HG02852 (cell line): ENCODE data around the gene STIP1.

Experiments
- ATAC-seq: cut with Tn5 transposase; IDR thresholded peaks from one replicate; pipeline ENCODE4 v1.9.1; 2021; ENCODE audit warnings: mild to moderate bottlenecking, moderate library complexity; ENCODE audit not compliant: unreplicated experiment

STIP1 gene

GRCh38 chr11:64234647-64235379 lies 48.8 kb downstream of the STIP1 start:
- peak; percentile 24 for ATAC-seq

DNA sequence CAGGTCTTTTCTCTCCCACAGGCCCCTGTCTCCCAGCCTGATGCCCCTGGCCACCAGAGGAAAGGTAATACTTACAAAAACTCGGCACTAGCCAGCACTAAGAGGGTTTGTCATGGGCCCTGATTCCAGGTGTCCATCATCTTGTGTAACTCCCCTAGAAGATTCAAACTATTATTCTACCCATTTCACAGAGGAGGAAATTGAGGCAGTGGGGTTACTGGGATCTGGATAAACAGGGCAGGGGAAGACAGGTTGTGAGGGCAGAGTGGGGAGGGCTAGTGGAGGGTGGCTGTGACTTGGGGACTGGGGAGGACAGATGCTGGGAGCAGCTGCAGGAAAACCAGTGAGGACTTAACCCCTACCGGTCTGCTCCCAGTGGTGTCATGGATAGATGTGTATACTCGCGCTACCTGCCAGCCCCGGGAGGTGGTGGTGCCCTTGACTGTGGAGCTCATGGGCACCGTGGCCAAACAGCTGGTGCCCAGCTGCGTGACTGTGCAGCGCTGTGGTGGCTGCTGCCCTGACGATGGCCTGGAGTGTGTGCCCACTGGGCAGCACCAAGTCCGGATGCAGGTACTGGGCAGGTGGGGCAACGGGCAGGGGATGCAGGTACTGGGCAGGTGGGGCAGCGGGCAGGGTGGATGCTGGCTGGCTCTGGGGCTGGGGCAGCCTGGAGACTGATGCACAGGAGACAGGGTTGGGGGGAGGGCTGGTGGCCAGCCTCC lies 49.6 kb downstream of the STIP1 start:
- ATAC-seq, result no peak

DNA sequence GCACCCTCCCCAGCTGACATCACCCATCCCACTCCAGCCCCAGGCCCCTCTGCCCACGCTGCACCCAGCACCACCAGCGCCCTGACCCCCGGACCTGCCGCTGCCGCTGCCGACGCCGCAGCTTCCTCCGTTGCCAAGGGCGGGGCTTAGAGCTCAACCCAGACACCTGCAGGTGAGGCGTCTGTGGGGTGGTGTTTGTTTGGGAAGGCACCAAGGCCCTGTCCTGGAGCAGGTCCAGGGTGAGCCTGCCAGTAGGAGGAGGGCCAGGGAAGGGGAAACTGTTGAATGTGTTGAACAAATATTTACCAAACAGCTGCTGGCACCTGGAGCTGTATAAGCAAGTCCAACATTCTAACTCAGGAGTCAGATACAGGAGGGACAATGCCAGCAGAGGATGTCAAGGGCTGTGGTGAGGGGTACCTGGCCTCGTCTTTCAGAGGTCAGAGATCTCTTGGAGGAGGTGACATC lies 51.5 kb downstream of the STIP1 start:
- ATAC-seq, result no peak

GRCh38 chr11:64238076-64238475 lies 52.1 kb downstream of the STIP1 start:
- no peak for ATAC-seq

DNA sequence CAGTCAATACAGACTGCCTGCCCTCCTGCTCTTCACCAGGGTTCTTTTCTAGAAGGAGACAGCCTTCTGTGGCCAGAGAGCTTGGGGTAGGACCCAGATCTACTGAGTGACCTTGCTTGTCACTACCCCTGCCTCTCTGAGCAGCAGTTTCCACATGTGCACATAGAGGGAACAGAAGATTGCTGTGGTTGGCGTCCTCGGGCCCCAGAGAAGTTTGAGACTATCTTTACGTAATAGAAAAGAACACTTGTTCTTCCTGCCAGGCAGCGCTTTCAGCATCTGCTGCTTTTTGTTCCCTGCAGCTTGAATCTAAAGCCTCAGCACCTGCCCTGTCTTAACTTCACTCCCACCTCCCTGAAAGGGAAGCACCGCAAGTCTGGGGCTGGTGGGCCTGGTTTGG lies 53.0 kb downstream of the STIP1 start:
- ATAC-seq, result no peak

DNA sequence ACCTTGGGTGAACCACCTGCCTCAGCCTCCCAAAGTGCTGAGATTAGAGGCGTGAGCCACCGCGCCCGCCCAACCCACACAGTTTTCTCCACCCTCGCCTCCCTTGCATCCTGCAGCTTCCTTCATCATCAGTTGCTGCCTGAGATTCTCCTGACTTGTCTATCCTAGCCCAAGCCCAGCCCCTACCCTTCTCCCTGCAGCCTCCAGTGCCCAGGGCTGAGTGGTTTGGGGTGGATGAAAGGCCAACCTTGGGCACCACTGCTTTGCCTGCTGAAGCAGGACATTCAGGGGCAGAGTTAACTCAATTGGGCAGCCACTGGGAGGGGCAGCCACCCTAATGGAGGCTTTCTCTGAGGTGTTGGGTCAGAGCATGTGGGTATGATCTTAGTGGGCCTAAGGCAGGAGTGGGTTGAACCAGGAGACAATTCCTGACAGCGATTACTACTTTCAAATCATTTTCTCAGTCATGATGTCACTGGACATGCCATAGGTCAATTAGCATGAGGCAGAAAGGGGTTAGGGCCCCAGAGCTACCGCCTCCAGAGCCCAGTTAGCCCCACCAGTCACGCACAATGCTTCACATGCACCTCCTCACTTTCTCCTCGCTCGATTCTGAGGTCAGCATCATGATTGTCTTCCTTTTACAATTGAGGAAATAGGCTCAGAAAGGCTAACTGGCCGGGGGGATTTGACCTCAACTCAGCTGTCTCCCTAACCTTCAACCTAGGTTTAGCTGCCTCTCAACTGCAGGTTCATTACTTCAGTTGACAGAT lies 53.9 kb downstream of the STIP1 start:
- no peak for ATAC-seq

DNA sequence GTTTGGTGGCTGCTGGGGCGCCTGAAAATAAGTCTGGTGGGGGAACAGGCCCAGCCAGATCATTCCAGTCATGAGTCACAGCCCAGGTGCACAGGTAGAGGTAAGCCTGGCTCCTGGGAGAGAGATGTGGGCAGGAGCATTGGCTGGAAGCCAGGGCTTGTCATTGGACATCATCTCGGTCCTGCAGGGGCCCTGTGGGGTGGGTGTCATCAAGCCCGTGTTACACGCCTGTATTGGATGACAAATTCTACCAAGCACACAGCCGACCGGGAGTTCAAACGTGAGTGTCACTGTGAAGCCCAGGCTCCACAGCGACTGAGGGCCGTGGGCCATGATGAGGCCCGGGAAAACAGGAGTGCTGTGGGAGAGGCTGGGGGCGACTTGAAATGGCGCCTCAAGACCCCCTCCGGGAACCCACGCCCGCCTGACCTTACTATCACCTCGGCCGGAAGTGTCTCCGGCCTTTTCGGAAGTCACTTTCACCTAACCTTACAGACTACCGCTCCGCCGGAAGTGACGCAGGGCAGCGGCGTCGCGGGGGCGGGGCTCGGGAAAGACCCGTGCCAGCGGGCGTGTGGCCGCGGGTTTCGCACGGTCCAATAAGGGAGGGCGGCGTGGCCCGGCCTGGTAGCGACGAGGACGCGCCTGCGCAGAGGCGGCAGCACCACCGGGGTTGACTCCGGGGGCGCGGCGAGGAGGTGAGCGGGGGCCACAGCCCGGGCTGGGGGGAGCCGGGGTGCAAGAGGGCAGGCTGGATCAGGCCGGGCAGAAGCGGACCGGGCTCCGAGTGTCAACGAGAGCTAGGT lies 54.7 kb downstream of the STIP1 start, which contains the start of gene FKBP2:
Gene FKBP2 (plus strand): TSS at position 661 of the 806 bp plus-strand sequence. CDS start 1,293 bp downstream, outside the sequence.
- ATAC-seq, result peak; percentile 51

DNA sequence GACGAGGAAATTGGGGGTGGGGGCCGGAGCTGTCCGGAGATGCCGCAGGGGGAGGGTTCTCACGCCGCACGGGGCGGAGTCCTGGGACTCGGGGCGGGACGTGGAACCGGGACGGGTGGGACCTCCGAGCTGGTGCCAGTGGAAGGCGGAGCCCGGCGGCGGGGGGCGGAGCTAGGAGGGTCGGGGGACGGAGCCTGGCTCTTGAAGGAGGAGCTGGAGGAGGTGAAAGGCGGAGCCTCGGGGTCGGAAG lies 55.2 kb downstream of the STIP1 start:
- peak; percentile 62 for ATAC-seq

GRCh38 chr11:64241491-64242374 lies 55.8 kb downstream of the STIP1 start:
- peak; percentile 58 for ATAC-seq

DNA sequence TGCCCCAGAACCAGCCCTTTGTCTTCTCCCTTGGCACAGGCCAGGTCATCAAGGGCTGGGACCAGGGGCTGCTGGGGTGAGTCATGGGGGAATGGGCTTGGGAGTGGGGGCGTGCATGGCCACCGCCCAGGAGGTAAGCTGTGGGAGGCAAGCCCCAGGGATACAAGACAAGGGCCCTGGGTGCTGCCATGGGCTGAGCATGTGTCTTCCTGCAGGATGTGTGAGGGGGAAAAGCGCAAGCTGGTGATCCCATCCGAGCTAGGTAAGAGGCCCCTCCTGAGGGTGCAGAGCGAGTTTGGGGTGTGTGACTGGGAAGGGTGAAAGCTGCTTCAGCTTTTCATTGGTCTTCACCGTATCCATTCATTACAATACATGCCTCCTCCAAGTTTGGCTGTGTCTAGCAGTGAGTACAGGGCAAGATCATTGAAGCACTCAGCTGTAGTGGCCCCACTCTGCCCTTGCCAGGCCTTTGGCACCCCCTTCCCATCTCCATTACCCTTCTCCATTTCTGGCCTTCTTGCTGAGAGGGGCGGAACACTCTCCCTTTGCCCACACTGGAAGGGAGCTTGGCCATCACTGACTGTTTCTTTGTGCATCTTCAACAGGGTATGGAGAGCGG lies 57.4 kb downstream of the STIP1 start:
- no peak for ATAC-seq

DNA sequence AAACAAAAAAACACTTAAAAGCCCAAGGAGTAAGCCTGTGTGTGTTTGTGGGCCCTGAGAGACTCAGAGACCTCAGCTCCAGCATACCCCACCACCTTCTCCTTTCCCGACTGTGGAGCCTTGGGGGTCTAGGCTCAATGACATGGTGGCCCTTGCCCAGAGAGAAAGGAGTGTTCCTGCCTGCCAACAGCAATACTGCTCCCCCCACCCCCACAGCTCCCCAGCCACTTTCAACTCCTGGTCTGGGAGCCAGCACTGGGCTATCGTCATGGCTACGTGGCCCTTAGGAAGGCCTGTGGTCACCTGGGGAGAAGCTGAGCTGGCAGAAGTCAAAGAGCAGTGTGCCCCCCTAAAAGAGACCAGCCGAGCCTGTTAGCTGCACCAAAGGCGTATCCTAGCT lies 58.1 kb downstream of the STIP1 start:
- no peak for ATAC-seq

DNA sequence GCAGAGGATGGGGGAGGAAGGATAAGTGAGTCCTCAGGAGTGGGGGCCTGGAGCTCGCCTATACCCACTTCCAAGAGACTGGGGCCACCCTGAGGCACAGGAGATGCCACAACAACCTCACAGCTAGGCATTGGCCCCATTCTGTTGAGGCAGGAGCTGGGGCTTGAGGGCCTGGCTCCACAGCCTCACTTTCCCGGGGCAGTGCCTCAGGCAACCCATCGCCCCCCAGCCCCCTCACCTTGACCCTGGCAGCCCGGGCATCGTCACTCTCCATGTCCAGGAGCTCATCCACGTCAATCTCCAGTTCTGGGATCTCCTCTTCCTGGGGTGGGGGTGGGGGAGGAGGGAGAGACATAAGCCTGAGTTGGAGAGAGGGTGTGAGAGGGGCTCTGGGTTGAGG lies 59.0 kb downstream of the STIP1 start:
- no peak for ATAC-seq

- ATAC-seq, result no peak
These were observed 59.4 kb downstream of the STIP1 start for GRCh38 chr11:64245401-64245796.

DNA sequence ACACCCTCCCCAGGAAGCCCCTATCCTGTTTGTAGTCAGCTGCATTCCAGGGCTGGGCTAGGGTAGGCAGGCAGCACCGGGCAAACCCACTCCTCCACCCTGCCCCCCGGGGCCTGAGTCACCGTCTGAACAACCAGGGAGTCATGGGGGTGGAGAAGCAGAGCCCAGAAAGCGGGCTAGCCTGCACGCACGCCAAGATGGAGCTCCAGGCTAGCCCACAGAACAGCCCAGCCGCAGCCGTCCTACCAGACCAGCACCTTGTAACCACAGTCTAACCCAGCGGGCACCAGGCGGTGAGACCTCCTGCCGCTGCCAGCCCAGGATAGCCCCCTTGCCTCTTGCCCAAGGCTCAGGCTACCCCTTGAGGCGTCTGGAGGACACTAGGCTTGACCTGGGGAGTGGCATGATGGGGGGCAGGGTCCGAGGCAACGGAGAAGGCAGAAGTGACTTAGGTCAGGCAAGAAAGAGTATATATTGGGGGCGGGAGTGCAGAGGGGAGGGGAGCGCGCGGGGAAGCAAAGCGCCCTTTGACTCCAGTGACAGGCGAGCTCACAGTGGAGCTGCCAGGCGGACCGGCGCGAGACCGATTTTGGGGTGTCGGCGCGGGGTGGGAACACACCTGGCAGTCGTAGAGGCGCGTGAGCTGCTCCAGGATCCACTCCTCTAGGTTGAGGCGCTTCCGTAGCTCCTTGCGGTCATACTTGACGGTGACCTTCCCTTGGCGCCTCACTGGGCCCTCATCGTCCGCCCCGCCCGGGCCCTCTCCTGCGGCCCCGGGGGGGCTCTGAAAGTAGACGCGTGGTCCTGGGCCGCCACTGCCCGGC lies 60.0 kb downstream of the STIP1 start:
- no peak for ATAC-seq

- peak; percentile 0 for ATAC-seq
These were observed 60.6 kb downstream of the STIP1 start for GRCh38 chr11:64246621-64246870.

DNA sequence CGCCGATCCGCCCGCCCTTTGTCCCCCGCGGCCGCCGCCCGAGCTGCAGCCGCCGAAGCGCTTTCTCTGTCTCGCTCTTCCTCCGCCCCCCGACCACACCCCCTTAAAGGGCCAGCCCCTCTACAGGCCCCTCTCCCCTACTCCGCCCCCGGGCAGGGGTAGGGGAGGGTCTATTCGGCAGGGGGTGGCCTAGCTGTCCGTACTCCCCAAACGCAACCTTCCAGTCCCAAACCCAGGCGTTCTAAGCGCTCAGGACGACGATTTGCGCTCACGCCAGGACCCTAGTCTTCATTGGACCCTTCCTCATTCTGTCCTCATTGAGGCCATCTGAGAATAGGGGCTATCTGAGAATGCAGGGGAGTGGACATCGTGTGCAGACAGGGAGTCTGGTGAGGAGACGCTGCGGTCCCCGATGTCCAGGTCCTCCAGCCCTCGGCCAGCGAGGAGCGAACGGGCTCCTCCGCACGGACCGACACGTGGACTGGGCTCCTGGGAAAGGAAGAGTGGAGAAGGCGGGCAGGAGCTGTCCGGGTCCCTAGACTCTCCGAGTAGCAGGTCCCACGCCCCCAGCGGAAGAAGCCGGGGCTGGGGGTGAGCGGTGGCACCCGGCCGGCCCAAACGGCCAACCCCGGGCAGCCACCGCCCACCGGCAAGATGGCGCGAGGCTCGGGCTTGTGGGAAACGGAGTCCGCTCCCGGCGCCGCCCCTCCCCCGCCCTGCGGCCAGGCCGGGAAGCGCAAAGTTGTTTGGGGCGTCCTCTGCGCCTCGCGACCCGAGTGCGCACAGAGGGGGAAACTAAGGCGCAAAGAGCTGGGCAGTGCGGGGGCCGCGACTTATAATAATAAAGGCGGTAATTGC lies 61.1 kb downstream of the STIP1 start, which contains the start of gene PPP1R14B:
Gene PPP1R14B (minus strand): TSS at position 73 of the 858 bp plus-strand sequence. CDS start 270 bp downstream, outside the sequence.
- peak; percentile 37 for ATAC-seq

DNA sequence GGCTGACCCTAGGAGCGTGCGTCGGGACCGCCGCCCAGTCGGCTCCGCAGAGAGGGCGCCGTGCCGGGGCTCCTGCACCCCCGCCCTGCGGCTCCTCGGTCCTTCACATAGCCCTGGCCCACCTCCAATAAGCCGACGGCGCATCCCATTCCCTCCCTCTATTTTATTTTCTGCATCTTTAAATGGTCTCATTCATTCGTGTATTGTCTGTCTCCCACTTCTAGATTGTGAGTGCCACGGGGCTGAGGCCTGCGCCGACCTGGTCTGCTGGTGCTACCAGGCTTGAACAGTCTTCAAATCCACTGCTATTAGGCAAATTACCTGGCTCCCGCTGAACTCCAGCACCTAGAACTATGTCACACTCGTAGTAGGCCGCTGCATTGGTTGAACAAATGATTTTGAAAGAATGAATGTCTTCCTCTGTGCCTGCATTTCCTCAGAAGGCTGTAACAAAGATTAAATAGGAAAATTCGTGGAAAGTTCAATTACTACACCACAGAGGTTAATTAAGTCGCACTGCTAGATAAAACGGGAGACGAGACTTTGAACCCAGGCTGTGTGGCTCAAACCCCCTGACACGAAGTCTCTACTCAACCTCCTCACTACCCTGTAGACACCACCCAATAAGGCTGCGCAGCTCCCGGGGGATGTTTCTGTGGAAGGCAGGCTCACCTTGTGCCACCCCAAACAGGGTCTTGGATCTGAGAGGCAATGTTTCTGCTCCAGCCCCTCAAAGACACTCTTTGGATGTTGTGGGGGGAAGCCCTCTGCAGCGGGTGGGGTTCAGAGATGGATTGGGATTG lies 62.0 kb downstream of the STIP1 start:
- no peak for ATAC-seq
